ENCODE measurements around the gene CCDC181.

The CCDC181 gene

DNA sequence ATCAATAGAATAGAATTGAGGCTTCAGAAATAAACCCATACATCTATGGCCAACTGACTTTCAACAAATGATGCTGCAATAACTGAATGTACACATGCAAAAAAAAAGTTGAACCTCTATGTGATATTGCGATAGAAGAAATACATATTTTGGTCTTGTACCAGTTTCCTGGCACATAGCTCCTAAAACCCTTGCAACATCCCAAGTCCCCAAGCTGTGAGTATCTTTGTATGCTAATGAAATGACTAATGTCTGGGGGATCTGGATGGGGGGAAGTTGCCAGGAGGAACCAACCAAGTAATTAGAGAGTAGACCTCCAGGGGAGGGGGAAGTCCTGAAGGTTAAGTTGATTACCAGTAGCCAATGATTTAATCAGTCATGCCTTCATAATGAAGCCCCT lies 34.9 kb downstream of the CCDC181 start:
- no peak overlapping the region for H3K27ac ChIP-seq

DNA sequence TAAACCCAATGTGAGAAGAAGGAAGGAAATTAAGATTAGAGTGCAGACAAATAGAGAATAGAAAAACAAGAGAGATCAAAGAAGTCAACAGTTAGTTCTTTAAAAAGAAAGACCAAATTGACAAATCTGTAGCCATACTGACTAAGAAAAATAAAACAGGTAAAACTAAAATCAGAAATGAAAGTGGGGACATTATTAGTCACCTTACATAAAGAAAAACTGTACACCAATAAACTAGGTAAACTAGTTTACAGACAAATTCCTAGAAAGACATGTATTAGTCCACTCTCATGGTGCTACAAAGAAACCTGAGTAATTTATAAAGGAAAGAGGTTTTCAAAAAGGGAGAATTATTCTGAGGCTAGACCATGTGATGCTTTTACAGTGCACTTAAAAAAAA lies 37.0 kb downstream of the CCDC181 start:
- TF ChIP-seq, protein P1, sequence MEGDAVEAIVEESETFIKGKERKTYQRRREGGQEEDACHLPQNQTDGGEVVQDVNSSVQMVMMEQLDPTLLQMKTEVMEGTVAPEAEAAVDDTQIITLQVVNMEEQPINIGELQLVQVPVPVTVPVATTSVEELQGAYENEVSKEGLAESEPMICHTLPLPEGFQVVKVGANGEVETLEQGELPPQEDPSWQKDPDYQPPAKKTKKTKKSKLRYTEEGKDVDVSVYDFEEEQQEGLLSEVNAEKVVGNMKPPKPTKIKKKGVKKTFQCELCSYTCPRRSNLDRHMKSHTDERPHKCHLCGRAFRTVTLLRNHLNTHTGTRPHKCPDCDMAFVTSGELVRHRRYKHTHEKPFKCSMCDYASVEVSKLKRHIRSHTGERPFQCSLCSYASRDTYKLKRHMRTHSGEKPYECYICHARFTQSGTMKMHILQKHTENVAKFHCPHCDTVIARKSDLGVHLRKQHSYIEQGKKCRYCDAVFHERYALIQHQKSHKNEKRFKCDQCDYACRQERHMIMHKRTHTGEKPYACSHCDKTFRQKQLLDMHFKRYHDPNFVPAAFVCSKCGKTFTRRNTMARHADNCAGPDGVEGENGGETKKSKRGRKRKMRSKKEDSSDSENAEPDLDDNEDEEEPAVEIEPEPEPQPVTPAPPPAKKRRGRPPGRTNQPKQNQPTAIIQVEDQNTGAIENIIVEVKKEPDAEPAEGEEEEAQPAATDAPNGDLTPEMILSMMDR (conservative IDR thresholded peaks at IDR 0.05), result no peak
- H3K27ac ChIP-seq, result no peak overlapping the region

More for the DNA sequence above, 34.9 kb downstream of the CCDC181 start:
- TF ChIP-seq, protein P1 (conservative IDR thresholded peaks at IDR 0.05), result no peak

DNA sequence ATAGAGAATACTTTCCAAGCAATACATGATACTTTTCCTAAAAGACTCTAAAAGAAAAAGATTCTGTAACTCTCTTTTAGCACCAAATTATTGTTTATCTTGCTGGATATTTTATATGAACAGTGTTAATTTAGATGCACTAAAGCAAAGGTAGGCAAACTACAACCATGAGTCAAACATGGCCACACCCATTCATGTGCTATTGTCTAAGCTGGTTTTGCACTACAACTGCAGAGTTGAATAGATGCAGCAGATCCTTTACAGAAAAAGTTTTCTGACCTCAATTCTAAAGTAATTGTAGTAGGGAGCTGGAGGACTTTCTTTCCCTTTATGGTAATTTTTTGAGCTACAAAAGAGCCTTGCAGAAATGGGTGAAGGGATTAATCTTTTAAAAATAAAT lies 39.9 kb downstream of the CCDC181 start:
- TF ChIP-seq, protein P1 (conservative IDR thresholded peaks at IDR 0.05), result no peak
- no peak overlapping the region for H3K27ac ChIP-seq

DNA sequence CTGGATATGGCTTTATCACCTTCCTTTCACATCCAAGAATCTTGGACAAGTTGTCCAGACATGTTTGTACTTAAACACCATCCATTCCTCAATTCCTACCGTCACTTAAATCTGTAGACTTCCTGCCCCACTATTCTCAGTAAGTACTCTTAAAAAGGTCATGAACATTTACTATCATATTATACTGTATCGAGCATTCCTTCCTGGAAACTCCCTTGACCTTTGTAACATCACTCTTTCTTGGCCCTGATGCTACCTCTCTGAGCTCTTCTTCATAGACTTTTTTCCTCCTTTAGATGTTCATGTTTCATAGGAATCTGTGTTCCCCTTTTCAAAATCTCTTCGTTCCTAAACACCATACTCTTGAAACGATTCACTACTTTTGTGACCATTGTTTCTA lies 43.8 kb downstream of the CCDC181 start:
- H3K27ac ChIP-seq, result no peak overlapping the region
- TF ChIP-seq, protein P1 (conservative IDR thresholded peaks at IDR 0.05), result no peak

DNA sequence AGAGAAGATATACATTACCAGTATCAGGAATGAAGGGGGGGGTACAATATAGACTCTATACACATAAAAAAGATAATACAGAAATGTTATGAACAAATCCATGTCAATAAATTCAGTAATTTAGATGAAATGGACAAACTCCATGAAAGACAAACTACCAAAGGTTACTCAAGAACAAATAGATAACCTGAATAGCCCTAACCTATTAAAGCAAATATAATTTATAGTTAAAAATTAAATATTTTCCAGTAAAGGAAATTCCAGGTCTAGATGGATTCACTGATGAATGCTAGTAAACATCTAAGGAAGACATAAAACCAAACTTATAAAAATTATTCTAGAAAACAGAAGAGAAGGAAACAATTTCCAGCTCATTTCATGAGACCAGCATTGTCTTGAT lies 46.1 kb downstream of the CCDC181 start:
- H3K27ac ChIP-seq, result no peak overlapping the region
- TF ChIP-seq, protein P1 (conservative IDR thresholded peaks at IDR 0.05), result no peak

DNA sequence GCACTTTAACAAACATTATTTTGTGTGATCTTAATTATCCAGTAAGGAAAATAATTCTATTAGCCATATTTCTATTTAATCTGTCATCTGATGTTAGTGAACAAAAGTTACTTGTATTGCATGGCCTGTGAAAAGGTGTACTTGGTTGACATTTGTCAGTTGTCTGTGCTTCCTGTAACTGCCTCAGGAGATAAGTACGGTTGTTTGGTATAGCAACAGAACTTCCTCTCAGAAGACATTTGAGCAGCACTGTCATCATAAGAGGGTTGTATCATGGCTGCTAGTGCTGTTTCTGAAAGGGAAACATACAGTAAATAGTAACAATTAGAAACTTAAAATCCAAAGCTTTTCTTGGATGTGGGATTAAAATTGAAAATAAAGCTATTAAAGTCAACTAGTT lies 55.9 kb downstream of the CCDC181 start:
- TF ChIP-seq, protein P1 (conservative IDR thresholded peaks at IDR 0.05), result no peak
- H3K27ac ChIP-seq, result no peak overlapping the region

DNA sequence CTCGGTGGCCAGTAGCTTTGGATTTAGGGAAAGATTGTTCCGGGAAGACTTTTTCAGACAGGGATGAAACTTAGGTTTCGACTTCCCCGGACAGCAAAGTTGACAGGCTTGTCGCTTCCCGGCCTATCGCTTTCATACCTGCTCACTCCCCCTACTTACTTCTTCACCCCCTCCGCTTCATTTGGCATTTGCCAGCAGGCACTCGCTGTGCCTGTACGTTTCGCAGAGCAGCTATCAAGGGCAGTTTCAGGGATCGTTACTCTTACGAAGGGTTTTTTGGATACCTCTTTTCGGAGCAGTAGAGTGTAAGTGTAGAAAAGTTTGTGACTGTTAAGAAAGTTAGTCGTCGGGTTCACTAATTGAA lies 58.9 kb downstream of the CCDC181 start:
- peak overlapping the region; percentile 89 for H3K27ac ChIP-seq
- TF ChIP-seq, protein P1 (conservative IDR thresholded peaks at IDR 0.05), result no peak
